ENCODE measurements around the gene CSH1.
"Not testable (repeated sequence)": the region's sequence is repeated elsewhere in the genome, so short reads cannot be mapped to it uniquely, and the experiment has no call there.

The CSH1 gene

GRCh38 chr17:63928172-63928666 is 31.8 kb upstream of the CSH1 start:
- no peak for FAIRE-seq

DNA sequence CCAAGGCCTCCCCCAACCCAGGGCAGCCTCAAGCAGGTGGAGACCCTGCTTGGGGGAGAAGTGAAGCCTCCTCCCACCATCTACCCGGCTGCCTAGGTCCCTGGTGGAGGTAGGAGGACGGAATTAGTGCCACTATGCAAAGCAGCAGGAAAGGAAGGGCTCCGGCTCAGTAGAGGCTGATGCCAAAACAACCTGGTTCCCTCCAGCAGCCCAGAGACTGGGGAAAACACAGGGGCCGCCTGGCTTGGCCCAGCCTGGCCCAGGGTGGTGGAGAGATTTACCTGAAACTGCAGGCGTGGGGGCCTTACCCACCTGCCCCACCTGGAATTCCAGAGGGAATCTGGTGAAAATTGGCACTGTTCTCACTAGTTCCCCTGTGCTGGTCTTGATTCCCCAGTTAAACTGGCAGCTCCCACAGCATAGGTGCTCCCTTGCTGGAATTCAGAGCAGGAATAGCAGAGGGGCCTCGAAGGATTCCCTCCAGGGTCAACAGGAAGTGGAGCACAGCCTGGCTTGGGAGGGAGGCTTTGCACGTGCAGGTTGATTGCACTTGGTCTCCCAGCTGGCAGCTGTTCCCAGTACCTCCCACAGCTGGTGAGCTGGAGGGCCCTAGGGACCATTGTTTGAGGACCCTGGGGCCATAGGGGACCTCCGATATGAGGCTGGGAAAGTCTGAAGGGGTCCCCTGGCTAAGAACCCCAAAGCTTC is 31.2 kb upstream of the CSH1 start:
- FAIRE-seq, result no peak

GRCh38 chr17:63926164-63926563 is 29.8 kb upstream of the CSH1 start:
- no peak for FAIRE-seq

DNA sequence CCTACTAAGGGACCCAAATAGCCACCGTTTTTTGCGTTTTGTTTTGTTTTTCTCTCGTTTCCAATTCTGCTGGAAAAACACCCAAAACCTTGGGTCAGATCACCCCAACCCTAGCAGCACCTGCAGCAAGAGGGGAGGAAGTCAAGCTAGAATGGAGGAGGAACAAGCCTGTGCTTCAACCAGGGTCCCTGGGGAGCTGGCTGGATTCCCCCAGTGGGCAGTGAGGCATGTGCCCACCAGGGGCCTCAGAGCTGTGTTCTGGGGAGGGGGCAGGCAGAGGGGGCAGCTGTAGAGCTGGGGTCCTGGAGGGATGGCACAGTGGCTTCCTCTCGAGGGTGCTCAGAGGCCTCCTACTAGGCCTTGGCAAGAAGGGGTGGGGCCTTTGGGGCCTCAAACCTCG is 29.2 kb upstream of the CSH1 start:
- FAIRE-seq, result no peak

GRCh38 chr17:63922402-63922801 is 26.0 kb upstream of the CSH1 start:
- FAIRE-seq, result not testable (repeated sequence)

DNA sequence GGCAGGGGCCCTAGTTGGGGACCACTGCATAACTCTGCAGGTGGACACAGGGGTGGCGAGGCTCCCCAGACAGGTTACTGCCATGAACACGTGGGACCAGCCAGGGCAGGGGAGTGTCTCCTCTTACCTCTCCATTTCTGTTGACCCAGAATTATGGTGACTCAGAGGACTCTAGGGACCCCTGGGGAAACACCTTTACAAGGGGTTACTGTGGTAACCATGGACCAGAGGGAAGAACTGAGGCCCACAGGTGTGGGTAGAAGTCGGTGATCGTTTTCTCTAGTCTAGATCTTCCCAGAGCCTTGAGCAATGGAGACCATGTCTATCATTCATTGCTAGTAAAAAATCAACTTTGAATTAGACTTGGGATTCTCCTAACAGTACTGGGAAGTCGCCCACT is 24.4 kb upstream of the CSH1 start:
- FAIRE-seq, result not testable (repeated sequence)

DNA sequence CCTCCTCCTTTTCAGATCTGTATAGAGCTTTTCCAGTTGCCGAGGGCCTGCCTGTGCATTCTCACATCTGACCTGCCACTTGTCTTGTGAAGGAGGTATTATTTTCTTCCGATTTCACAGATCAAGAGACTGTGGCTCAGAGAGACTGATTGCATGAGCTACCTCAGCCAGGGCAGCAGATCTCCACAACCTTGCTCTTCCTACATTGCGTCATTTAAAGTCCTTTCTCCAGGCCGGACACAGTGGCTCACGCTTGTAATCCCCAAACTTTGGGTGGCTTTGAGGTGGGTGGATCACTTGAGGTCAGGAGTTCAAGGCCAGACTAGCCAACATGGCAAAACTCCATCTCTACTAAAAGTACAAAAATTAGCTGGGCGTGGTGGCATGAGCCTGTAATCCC is 23.7 kb upstream of the CSH1 start:
- not testable (repeated sequence) for FAIRE-seq

GRCh38 chr17:63919311-63919723 is 22.9 kb upstream of the CSH1 start:
- no peak for FAIRE-seq

DNA sequence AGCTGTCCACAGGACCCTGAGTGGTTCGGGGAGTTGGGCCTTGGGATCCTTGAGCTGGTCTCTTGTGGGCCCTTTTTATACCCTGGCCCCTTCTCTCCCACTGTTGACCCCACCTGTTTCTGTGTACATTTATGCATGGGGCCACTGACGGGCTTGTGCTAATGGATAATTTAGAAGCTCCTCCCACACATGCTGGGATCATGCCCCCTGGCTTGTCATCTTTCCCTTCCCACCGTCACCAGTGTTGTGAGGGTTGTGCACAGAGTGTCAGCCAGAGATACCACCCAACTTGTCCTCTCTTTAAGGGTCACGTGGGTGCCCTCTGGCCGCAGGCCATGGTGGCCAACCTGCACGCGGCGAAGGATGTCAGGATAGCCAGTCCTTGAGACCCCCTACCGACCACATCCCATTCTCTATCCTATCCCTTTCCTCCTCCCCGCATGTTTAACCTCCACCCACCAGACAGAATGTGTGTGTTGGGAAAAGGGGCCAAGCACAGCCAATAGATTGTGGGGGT is 22.5 kb upstream of the CSH1 start, which contains the start of gene GH1:
Gene GH1 (minus strand): TSS at position 51 of the 517 bp plus-strand sequence. CDS start 63 bp downstream, outside the sequence.
- not testable (repeated sequence) for FAIRE-seq

DNA sequence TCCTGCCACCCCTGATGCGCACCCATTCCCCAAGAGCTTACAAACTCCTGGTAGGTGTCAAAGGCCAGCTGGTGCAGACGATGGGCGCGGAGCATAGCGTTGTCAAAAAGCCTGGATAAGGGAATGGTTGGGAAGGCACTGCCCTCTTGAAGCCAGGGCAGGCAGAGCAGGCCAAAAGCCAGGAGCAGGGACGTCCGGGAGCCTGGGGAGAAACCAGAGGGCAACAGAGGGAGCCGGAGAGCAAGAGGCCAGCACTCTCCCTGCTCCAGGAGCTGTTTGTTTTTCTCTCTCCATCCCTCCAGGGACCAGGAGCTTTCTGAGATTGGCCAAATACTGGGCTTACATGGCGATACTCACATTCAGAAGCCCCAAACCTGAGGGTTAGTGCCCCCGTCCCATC is 21.9 kb upstream of the CSH1 start:
- FAIRE-seq, result no peak

DNA sequence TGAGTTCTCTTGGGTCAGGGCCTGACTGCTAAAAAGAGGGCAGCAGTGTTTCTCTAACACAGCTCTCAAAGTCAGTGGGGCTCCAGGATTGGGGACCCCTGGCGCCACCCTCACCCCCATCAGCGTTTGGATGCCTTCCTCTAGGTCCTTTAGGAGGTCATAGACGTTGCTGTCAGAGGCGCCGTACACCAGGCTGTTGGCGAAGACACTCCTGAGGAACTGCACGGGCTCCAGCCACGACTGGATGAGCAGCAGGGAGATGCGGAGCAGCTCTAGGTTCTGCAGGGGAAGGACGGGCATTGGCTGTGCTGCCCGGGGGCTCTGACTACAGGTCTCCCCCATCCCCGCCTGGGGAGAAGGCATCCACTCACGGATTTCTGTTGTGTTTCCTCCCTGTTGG is 21.3 kb upstream of the CSH1 start:
- FAIRE-seq, result no peak

DNA sequence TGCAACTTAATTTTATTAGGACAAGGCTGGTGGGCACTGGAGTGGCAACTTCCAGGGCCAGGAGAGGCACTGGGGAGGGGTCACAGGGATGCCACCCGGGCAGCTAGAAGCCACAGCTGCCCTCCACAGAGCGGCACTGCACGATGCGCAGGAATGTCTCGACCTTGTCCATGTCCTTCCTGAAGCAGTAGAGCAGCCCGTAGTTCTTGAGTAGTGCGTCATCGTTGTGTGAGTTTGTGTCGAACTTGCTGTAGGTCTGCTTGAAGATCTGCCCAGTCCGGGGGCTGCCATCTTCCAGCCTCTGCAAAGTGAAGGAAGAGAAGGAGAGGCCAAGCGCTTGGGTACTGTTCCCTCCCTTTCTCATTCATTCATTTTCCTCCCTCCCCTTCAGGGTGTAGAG is 20.8 kb upstream of the CSH1 start:
- not testable (repeated sequence) for FAIRE-seq

- FAIRE-seq, result no peak
Observed at GRCh38 chr17:63916566-63917185, 20.3 kb upstream of the CSH1 start.

DNA sequence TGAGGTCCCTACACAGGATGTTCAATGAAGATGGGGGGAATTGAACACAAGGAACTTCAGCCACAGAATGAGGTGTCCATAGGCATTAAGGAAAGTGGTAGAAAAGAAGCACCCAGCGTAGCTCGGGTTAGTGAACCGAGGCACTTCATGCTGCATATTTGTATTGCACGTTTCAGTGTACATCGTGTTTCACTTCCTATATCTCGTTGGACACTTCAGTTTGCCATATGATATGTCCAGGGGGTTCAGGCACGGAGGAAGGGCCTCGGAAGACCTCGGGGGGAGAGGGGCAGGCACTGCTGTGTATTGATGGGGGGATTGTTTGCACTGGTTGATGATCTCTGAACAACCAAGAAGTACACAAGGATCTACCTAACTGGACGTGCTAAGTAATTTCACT is 19.4 kb upstream of the CSH1 start:
- not testable (repeated sequence) for FAIRE-seq

GRCh38 chr17:63914471-63914870 is 18.1 kb upstream of the CSH1 start:
- no peak for FAIRE-seq

DNA sequence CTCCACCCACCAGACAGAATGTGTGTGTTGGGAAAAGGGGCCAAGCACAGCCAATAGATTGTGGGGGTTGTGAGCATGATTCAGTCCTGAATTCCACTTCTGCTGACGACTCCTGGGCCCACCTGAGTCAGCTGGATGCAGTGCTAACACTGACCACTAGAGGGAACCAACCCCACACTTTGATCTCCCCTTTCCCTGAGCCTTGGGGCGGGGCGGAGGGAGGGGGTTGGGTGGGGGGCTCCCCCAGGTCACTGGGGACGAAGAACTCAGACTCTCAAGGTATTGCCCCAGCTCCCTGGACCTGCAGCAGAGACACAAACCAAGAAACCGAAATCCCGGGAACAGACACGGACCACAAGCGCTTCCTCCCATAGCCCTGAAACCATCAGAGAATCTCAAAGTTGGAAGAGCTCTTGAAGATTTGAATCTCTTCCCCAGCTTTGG is 15.3 kb upstream of the CSH1 start:
- FAIRE-seq, result no peak

DNA sequence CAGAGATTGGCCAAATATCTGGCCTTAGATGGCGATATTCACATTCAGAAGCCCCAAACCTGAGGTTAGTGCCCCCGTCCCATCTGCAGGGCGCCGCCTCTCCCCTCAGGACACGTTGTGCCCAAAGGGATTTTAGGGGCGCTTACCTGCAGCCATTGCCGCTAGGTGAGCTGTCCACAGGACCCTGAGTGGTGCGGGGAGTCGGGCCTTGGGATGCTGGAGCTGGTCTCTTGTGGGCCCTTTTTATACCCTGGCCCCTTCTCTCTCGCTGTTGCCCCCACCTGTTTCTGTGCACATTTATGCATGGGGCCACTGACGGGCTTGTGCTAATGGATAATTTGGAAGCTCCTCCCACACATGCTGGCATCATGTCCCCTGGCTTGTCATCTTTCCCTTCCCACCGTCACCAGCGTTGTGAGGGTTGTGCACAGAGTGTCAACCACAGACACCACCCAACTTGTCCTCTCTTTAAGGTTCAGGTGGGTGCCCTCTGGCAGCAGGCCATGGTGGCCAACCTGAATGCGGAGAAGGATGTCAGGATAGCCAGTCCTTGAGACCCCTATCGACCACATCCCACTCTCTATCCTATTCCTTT is 14.8 kb upstream of the CSH1 start, which contains the start of gene CSHL1:
Gene CSHL1 (minus strand): TSS at position 218 of the 595 bp plus-strand sequence. CDS start 62 bp downstream, at position 156.
- no peak for FAIRE-seq

DNA sequence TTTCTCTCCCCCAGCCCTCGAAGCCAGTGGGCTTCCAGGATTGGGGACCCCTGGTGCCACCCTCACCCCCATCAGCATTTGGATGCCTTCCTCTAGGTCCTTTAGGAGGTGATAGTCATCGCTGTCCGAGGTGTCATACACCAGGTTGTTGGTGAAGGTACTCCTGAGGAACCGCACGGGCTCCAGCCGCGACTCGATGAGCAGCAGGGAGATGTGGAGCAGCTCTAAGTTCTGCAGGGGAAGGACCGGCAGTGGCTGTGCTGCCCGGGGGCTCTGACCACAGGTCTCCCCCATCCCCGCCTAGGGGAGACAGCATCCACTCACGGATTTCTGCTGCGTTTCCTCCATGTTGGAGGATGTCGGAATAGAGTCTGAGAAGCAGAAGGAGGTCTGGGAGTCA is 13.7 kb upstream of the CSH1 start:
- FAIRE-seq, result no peak

- not testable (repeated sequence) for FAIRE-seq
Observed at GRCh38 chr17:63909586-63909985, 13.2 kb upstream of the CSH1 start.

GRCh38 chr17:63907161-63907778 is 10.9 kb upstream of the CSH1 start:
- not testable (repeated sequence) for FAIRE-seq

- FAIRE-seq, result not testable (repeated sequence)
Observed at GRCh38 chr17:63904796-63905195, 8.4 kb upstream of the CSH1 start.

GRCh38 chr17:63903787-63904201 is 7.4 kb upstream of the CSH1 start:
- not testable (repeated sequence) for FAIRE-seq

GRCh38 chr17:63901971-63902370 is 5.6 kb upstream of the CSH1 start:
- not testable (repeated sequence) for FAIRE-seq

Measured in TTC549 (cell line).